Activated CD8-positive, alpha-beta T cell treated with anti-CD3 and anti-CD28 coated beads for 36 hours (primary cell): Measurements from ENCODE around the gene TNFRSF19. TPM values are rescaled to one million over a fixed set of nuclear protein-coding genes. Genes with fewer than 3 reads are reported as not detected.
A peak's percentile ranks its signal among the peaks of the same experiment; 100 is the strongest.

Experiments used
- ATAC-seq: fragments of 200-7000 bp; cut with Tn5 transposase; one replicate; pipeline ENCODE4 v1.10.0; 2021; ENCODE audit warnings: mild to moderate bottlenecking, moderate library complexity
- CTCF ChIA-PET: fragments of 350-600 bp; sonication (Branson Sonifier 250); formaldehyde crosslinking; loops from one replicate; lab custom pipeline; 2021; ENCODE audit warnings: antibody characterized with exemption; lab: Charles Lee
- POLR2A ChIA-PET: fragments of 350-600 bp; sonication (Branson Sonifier 250); formaldehyde crosslinking; loops from one replicate; lab custom pipeline; 2021; ENCODE audit warnings: antibody characterized with exemption; lab: Charles Lee
- DNase-seq: peaks from one replicate; pipeline ENCODE4 v3.0.0-alpha.2; 2020
- H3K27ac Mint-ChIP-seq: one replicate; pipeline ENCODE4 v1.8.0; 2021; ENCODE audit warnings: mild to moderate bottlenecking, mixed read lengths
- H3K27me3 Mint-ChIP-seq: one replicate; pipeline ENCODE4 v1.8.0; 2021; ENCODE audit warnings: mixed read lengths
- H3K36me3 Mint-ChIP-seq: one replicate; pipeline ENCODE4 v1.8.0; 2021; ENCODE audit warnings: low read depth, mixed read lengths
- H3K4me1 Mint-ChIP-seq: one replicate; pipeline ENCODE4 v1.8.0; 2021; ENCODE audit warnings: low read depth, mixed read lengths
- H3K4me3 Mint-ChIP-seq: one replicate; pipeline ENCODE4 v1.8.0; 2021; ENCODE audit warnings: mild to moderate bottlenecking, moderate library complexity, mixed read lengths
- H3K9me3 Mint-ChIP-seq: one replicate; pipeline ENCODE4 v1.8.0; 2021; ENCODE audit warnings: mixed read lengths
- intact Hi-C: fragments of 100-400 bp; cut with micrococcal nuclease; formaldehyde crosslinking; loops from one replicate; pipeline ENCODE4 v1.10.0; 2022
- total RNA-seq, 2 experiments: library from RNA; stranded (reverse); gene quantifications; one replicate each; pipeline ENCODE4 v1.2.3, GENCODE V29; 2021
- TF ChIP-seq, protein P1 (sequence below): fragments of 200-600 bp; IDR thresholded peaks from one replicate; pipeline ENCODE4 v1.8.0; 2022; ENCODE audit warnings: antibody characterized with exemption, mild to moderate bottlenecking

The TNFRSF19 gene
- total RNA-seq, 2 experiments from 2014 or later, result not detected

DNA sequence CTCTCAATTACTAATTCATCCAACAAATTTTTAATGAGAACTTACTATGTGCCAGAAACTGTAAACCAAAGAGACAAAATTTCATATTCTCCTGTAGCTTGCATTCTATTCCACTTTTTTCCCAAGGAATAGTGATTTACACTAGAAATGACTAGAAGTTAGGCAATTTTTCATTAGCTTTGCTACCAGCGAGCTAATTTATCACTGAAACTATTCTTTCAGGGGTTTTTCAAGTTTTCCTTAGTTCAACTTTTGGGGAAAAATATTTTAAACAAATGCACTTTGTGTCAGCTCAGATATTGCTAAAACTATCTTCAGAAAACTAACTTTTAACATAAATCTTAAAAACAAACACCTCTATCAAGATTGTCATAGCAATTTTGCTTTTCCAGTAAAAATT is 5.4 kb downstream of the TNFRSF19 start:
- Mint-ChIP-seq H3K4me1 (peaks cover 10% of the 10 kb centered on the region), H3K9me3 (no peaks in the 10 kb centered on the region), H3K4me3 (no peak overlapping the region), H3K27ac (no peak overlapping the region), H3K27me3 (peaks cover 32% of the 10 kb centered on the region), H3K36me3 (no peaks in the 10 kb centered on the region)
- intact Hi-C loops, result no loop called here
- POLR2A ChIA-PET, result interaction anchor here (0.7 kb wide), 1 partner anchor 690 kb away, joined by 5 read pairs; no protein-coding TSS in a partner anchor
- ATAC-seq (no peak), DNase-seq (no peak)
- TF ChIP-seq, protein P1, sequence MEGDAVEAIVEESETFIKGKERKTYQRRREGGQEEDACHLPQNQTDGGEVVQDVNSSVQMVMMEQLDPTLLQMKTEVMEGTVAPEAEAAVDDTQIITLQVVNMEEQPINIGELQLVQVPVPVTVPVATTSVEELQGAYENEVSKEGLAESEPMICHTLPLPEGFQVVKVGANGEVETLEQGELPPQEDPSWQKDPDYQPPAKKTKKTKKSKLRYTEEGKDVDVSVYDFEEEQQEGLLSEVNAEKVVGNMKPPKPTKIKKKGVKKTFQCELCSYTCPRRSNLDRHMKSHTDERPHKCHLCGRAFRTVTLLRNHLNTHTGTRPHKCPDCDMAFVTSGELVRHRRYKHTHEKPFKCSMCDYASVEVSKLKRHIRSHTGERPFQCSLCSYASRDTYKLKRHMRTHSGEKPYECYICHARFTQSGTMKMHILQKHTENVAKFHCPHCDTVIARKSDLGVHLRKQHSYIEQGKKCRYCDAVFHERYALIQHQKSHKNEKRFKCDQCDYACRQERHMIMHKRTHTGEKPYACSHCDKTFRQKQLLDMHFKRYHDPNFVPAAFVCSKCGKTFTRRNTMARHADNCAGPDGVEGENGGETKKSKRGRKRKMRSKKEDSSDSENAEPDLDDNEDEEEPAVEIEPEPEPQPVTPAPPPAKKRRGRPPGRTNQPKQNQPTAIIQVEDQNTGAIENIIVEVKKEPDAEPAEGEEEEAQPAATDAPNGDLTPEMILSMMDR, result no peak
- CTCF ChIA-PET, result no interaction called here

DNA sequence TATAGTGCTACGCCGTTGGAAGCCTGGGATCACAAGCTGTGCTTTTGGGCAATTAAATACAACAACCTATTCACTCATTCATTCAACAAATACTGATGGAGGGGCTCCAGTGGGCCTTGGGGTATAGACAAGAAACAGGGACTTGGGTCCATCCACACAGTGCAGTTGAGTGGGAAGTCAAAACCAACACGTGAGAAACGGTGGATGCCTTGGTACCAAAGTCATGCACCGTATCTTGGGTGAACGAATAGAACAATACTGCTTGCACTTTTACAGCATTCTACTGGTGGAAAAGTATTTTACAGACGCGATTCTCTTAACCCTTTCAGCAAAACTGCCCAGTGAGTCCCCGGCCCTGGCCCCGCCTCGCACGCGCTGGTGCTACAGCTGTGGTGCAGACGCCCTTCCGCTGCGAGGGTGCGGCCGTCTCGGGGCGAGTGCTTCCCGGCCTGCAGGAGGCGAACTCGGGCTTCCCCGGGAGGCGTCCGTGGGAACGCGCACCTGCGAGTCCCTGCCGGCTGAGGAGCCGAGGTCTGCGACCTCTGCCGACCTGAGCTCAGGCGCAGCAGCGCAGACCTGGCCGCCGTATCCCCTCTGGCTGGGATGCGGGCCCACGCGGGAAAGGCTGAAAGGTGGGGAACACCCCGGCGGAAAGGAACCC is 8.3 kb downstream of the TNFRSF19 start:
- ChIA-PET POLR2A (interaction anchor here (1.0 to 1.8 kb wide), 2 partner anchors 12 to 310 kb away, joined by 3 to 4 read pairs; partner anchors contain the start of gene MIPEP), CTCF (interaction anchor here (0.6 to 1.2 kb wide), 3 partner anchors 28 to 584 kb away, joined by 3 read pairs; partner anchors contain the start of gene MIPEP)
- ATAC-seq (peak; percentile 63), DNase-seq (peak; percentile 72)
- TF ChIP-seq, protein P1, result peak; percentile 57
- Mint-ChIP-seq H3K27ac (no peak overlapping the region), H3K36me3 (no peaks in the 10 kb centered on the region), H3K4me3 (peak overlapping the region; percentile 71), H3K27me3 (peaks cover 28% of the 10 kb centered on the region), H3K4me1 (peaks cover 10% of the 10 kb centered on the region), H3K9me3 (no peaks in the 10 kb centered on the region)
- intact Hi-C loops, result no loop called here

DNA sequence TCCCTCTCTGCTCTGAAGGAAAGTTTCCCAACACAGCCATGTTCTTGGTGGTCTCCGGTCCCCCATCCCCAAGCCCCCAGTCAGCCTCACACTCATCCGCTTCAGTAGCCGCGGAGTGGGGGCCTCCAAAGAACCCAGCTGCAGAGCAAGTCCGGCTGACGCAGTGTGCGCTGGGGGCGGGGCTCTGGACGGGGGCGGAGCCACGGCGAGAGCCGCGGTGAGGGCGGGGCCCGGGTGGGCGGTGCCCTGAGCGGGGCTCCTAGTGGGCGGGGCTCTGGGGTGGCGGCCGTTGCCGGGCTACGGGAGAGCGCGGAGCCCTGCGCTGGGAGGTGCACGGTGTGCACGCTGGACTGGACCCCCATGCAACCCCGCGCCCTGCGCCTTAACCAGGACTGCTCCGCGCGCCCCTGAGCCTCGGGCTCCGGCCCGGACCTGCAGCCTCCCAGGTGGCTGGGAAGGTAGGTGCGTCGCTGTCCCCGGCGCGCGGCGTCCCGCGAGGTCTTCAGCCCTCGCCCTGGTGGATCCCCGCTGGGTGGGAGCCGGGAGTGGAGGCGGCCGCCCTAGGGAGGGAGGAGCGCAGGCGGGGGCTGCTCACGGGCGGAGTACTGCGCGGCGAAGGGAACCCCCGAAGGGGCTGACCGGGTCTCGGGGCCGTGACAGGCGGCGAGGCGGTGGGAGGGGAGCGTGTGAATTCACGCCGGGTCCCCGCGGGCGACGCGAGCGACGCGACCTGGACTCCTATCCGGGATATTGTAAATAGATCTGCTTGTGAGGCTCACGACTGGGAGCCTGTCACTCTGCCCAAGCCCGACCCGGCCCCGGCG is 9.1 kb downstream of the TNFRSF19 start:
- CTCF ChIA-PET, result interaction anchor here (1.0 to 1.2 kb wide), 2 partner anchors 27 to 310 kb away, joined by 3 read pairs; partner anchors contain the start of gene MIPEP
- Mint-ChIP-seq H3K9me3 (no peaks in the 10 kb centered on the region), H3K36me3 (no peaks in the 10 kb centered on the region), H3K4me3 (peak overlapping the region; percentile 71), H3K27ac (no peak overlapping the region), H3K27me3 (peaks cover 30% of the 10 kb centered on the region), H3K4me1 (peaks cover 10% of the 10 kb centered on the region)
- intact Hi-C loops, result no loop called here
- TF ChIP-seq, protein P1, result no peak
- ATAC-seq (peak; percentile 98), DNase-seq (peak; percentile 92)
- POLR2A ChIA-PET, result interaction anchor here (1.0 to 1.8 kb wide), 2 partner anchors 13 to 310 kb away, joined by 3 to 4 read pairs; partner anchors contain the start of gene MIPEP

DNA sequence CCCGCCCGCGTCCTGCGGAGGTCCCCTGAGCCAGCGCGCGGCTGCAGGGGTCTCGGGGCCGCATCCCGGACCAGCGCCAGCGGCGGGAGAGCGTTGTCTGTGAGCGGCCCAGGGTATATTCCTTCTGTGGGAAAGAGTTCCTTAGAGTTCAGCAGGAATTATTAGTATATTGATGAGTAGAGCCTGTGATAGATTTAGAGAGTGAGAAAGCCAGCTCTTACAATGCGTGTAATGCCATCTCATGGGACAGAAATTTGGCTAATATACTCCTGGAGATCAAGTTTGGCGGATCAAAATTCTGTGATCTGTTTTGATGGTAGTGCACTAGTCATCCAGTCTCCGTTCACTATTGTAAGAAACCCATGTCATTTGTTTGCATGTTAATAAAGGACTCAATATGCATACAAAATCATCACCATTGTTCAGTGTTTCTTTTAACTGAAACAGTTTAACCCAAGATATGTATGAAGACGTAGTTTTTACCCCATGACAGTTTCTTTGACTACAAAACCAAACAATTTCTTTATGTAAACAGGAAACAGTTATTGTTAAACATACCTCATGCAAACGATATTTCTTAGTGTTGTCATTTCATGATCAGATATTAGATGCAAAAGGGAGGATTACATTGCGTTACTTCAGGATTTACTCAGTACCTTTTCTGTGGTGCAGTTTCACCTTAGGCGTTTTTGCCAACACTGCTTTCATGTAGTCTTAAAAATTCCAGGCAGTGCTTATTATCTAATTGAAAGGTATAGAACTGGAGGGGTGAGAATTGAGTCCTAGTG is 9.9 kb downstream of the TNFRSF19 start:
- CTCF ChIA-PET, result no interaction called here
- Mint-ChIP-seq H3K27me3 (peaks cover 30% of the 10 kb centered on the region), H3K36me3 (no peaks in the 10 kb centered on the region), H3K9me3 (no peaks in the 10 kb centered on the region), H3K4me1 (peaks cover 10% of the 10 kb centered on the region), H3K27ac (no peak overlapping the region), H3K4me3 (peak overlapping the region; percentile 71)
- DNase-seq, result no peak
- TF ChIP-seq, protein P1, result no peak
- ATAC-seq, result no peak
- POLR2A ChIA-PET, result no interaction called here
- intact Hi-C loops, result no loop called here
